ENCODE results near the gene SST.
A peak's percentile ranks its signal among the peaks of the same experiment; 100 is the strongest.
"Not testable (repeated sequence)": the region's sequence is repeated elsewhere in the genome, so short reads cannot be mapped to it uniquely, and the experiment has no call there.

SST gene

GRCh38 chr3:187684444-187684843 lies 14.2 kb upstream of the SST start:
- DNase-seq (ENCODE audit: low spot score), result no peak

- DNase-seq (ENCODE audit: low spot score), result not testable (repeated sequence)
These were observed 11.6 kb upstream of the SST start for GRCh38 chr3:187681756-187682155.

- DNase-seq (ENCODE audit: low spot score), result peak; percentile 84
These were observed 9.6 kb upstream of the SST start for GRCh38 chr3:187679638-187680396.

- peak; percentile 63 for DNase-seq (ENCODE audit: low spot score)
These were observed 8.6 kb upstream of the SST start for GRCh38 chr3:187678726-187679268.

GRCh38 chr3:187677604-187678003 lies 7.4 kb upstream of the SST start:
- DNase-seq (ENCODE audit: low spot score), result no peak

- no peak for DNase-seq (ENCODE audit: low spot score)
These were observed 2.8 kb upstream of the SST start for GRCh38 chr3:187673012-187673411.

- DNase-seq (ENCODE audit: low spot score), result no peak
These were observed 2.7 kb downstream of the SST start for GRCh38 chr3:187667526-187667925.

- no peak for DNase-seq (ENCODE audit: low spot score)
These were observed 4.3 kb downstream of the SST start for GRCh38 chr3:187665764-187666402.

- no peak for DNase-seq (ENCODE audit: low spot score)
These were observed 5.2 kb downstream of the SST start for GRCh38 chr3:187665010-187665409.

- DNase-seq (ENCODE audit: low spot score), result no peak
These were observed 7.3 kb downstream of the SST start for GRCh38 chr3:187662848-187663409.

GRCh38 chr3:187661267-187661666 lies 8.9 kb downstream of the SST start:
- no peak for DNase-seq (ENCODE audit: low spot score)

- DNase-seq (ENCODE audit: low spot score), result no peak
These were observed 18.9 kb downstream of the SST start for GRCh38 chr3:187651282-187651681.

GRCh38 chr3:187648177-187648576 lies 22.0 kb downstream of the SST start:
- no peak for DNase-seq (ENCODE audit: low spot score)

- DNase-seq (ENCODE audit: low spot score), result no peak
These were observed 23.1 kb downstream of the SST start for GRCh38 chr3:187646906-187647660.

GRCh38 chr3:187645379-187645778 lies 24.8 kb downstream of the SST start:
- DNase-seq (ENCODE audit: low spot score), result not testable (repeated sequence)

- DNase-seq (ENCODE audit: low spot score), result no peak
These were observed 27.3 kb downstream of the SST start for GRCh38 chr3:187642861-187643260.

- DNase-seq (ENCODE audit: low spot score), result no peak
These were observed 28.7 kb downstream of the SST start for GRCh38 chr3:187641320-187642016.

- no peak for DNase-seq (ENCODE audit: low spot score)
These were observed 29.6 kb downstream of the SST start for GRCh38 chr3:187640569-187641059.

GRCh38 chr3:187639927-187640568 lies 30.1 kb downstream of the SST start:
- no peak for DNase-seq (ENCODE audit: low spot score)

GRCh38 chr3:187636528-187636927 lies 33.7 kb downstream of the SST start:
- DNase-seq (ENCODE audit: low spot score), result no peak

GRCh38 chr3:187630404-187630803 lies 39.8 kb downstream of the SST start:
- DNase-seq (ENCODE audit: low spot score), result no peak

Measured in COLO829 (cell line).